DOHH2 (cell line): ENCODE results near the gene C11orf54.

Source experiments
- H3F3A ChIP-seq: fragments of 200-600 bp; sonication (generic), shearing (Covaris generic); 2 replicates; pipeline ENCODE4 v1.6.0; 2016; ENCODE audit warnings: antibody characterized with exemption, mild to moderate bottlenecking; ENCODE audit not compliant: control insufficient read depth, insufficient read depth
- H3K27ac ChIP-seq: fragments of 200-600 bp; sonication (generic); 2 replicates; pipeline ENCODE4 v1.5.1; 2014; ENCODE audit warnings: low read depth, mild to moderate bottlenecking, low read length, moderate library complexity
- H3K27me3 ChIP-seq: fragments of 200-600 bp; sonication (generic); 2 replicates; pipeline ENCODE4 v1.6.1; 2014; ENCODE audit warnings: mild to moderate bottlenecking, low read length, mixed read lengths; ENCODE audit not compliant: control insufficient read depth
- H3K36me3 ChIP-seq: fragments of 200-600 bp; sonication (generic); 2 replicates; pipeline ENCODE4 v1.6.1; 2014; ENCODE audit warnings: mild to moderate bottlenecking, low read length, moderate library complexity, mixed read lengths; ENCODE audit not compliant: control insufficient read depth
- H3K4me1 ChIP-seq: fragments of 200-600 bp; sonication (generic); 2 replicates; pipeline ENCODE4 v1.6.1; 2014; ENCODE audit warnings: mild to moderate bottlenecking, low read length, mixed read lengths; ENCODE audit not compliant: control insufficient read depth
- H3K4me2 ChIP-seq: fragments of 200-600 bp; sonication (generic); 2 replicates; pipeline ENCODE4 v1.6.0; 2014; ENCODE audit warnings: mild to moderate bottlenecking, low read length, moderate library complexity
- H3K4me3 ChIP-seq: fragments of 200-600 bp; sonication (generic); 2 replicates; pipeline ENCODE4 v1.5.1; 2014; ENCODE audit warnings: mild to moderate bottlenecking, low read length, mixed read lengths
- H3K79me2 ChIP-seq: fragments of 200-600 bp; sonication (generic); 2 replicates; pipeline ENCODE4 v1.6.1; 2014; ENCODE audit warnings: mild to moderate bottlenecking, low read length, mixed read lengths; ENCODE audit not compliant: control insufficient read depth
- H3K9me2 ChIP-seq: fragments of 200-600 bp; sonication (generic); replicated peaks from 2 replicates; pipeline ENCODE4 v1.6.1; 2014; ENCODE audit warnings: mild to moderate bottlenecking, low read length, mixed read lengths; ENCODE audit not compliant: control insufficient read depth
- H3K9me3 ChIP-seq: fragments of 200-600 bp; sonication (generic); 2 replicates; pipeline ENCODE4 v1.6.1; 2014; ENCODE audit warnings: antibody characterized with exemption, low read length, mixed read lengths; ENCODE audit not compliant: control insufficient read depth, insufficient read depth
- H4K20me1 ChIP-seq: fragments of 200-600 bp; sonication (generic); 2 replicates; pipeline ENCODE4 v1.6.0; 2014; ENCODE audit warnings: low read depth, mild to moderate bottlenecking, antibody characterized with exemption, low read length, moderate library complexity; ENCODE audit not compliant: control insufficient read depth, insufficient read depth
- CTCF ChIP-seq: fragments of 200-600 bp; sonication (generic); IDR thresholded peaks from one replicate; pipeline ENCODE4 v1.5.1; 2014; ENCODE audit warnings: antibody characterized with exemption, mild to moderate bottlenecking, low read depth, low read length; ENCODE audit not compliant: poor library complexity, severe bottlenecking
- EZH2phosphoT487 ChIP-seq: fragments of 200-600 bp; sonication (generic); IDR thresholded peaks from 2 replicates; pipeline ENCODE4 v1.6.1; 2017; ENCODE audit warnings: borderline replicate concordance, mild to moderate bottlenecking, antibody characterized with exemption, low read length, moderate library complexity, mixed read lengths

Gene C11orf54

GRCh38 chr11:93784145-93784934 lies 42.9 kb downstream of the C11orf54 start, which contains the start of gene MED17:
Gene MED17 (plus strand): TSS chr11:93784282. CDS start chr11:93784514, 232 bp downstream.
- Histone ChIP-seq H4K20me1 (peaks cover 23% of the 10 kb centered on the region), H3K4me1 (peaks cover 25% of the 10 kb centered on the region), H3K4me2 (peak within 1 kb of the TSS; percentile 97), H3K27me3 (no peaks in the 10 kb centered on the region), H3K79me2 (peaks cover 68% of the 10 kb centered on the region), H3K9me3 (no peaks in the 10 kb centered on the region), H3F3A (no peaks in the 10 kb centered on the region), H3K9me2 (no peaks in the 10 kb centered on the region), H3K27ac (peak within 1 kb of the TSS; percentile 74), H3K4me3 (peak within 1 kb of the TSS; percentile 97), H3K36me3 (peaks cover 48% of the 10 kb centered on the region)
- TF ChIP-seq EZH2phosphoT487 (no peak), CTCF (peak; percentile 51)

- H3K4me1 ChIP-seq, result peaks cover 25% of the 10 kb centered on the region
- TF ChIP-seq CTCF (peak; percentile 11), EZH2phosphoT487 (no peak)
Observed at GRCh38 chr11:93784935-93785360, 43.5 kb downstream of the C11orf54 start.

GRCh38 chr11:93791493-93791892 lies 50.0 kb downstream of the C11orf54 start:
- peaks cover 56% of the 10 kb centered on the region for H3K79me2 ChIP-seq
- TF ChIP-seq CTCF, result no peak
- no peak for TF ChIP-seq EZH2phosphoT487
- no peak overlapping the region for H3K4me3 ChIP-seq
- H3K4me1 ChIP-seq, result peaks cover 5% of the 10 kb centered on the region
- no peak overlapping the region for H3K27ac ChIP-seq
- H4K20me1 ChIP-seq, result peaks cover 10% of the 10 kb centered on the region; the same call in 1 of the 2 replicates
- H3K9me3 ChIP-seq, result no peaks in the 10 kb centered on the region
- H3K36me3 ChIP-seq, result peaks cover 92% of the 10 kb centered on the region
- H3K4me2 ChIP-seq, result no peak overlapping the region
- no peaks in the 10 kb centered on the region for H3K9me2 ChIP-seq
- H3F3A ChIP-seq, result no peaks in the 10 kb centered on the region
- no peaks in the 10 kb centered on the region for H3K27me3 ChIP-seq

More at GRCh38 chr11:93784935-93785360, 43.5 kb downstream of the C11orf54 start:
- peak overlapping the region; percentile 74 for H3K27ac ChIP-seq
- H3K4me3 ChIP-seq, result peak overlapping the region; percentile 97
- H3K27me3 ChIP-seq, result no peaks in the 10 kb centered on the region
- H3K79me2 ChIP-seq, result peaks cover 74% of the 10 kb centered on the region
- no peaks in the 10 kb centered on the region for H3K9me2 ChIP-seq
- no peaks in the 10 kb centered on the region for H3F3A ChIP-seq
- no peaks in the 10 kb centered on the region for H3K9me3 ChIP-seq
- H3K36me3 ChIP-seq, result peaks cover 54% of the 10 kb centered on the region
- H4K20me1 ChIP-seq, result peaks cover 25% of the 10 kb centered on the region
- H3K4me2 ChIP-seq, result peak overlapping the region; percentile 97
